CD4-positive, alpha-beta T cell treated with Interleukin-6 at 100 ng/mL for 8 hours (primary cell): ENCODE measurements around the gene ATP10A.
"Not testable (repeated sequence)": the region's sequence is repeated elsewhere in the genome, so short reads cannot be mapped to it uniquely, and the experiment has no call there.

Source experiments
- DNase-seq: peaks from one replicate; pipeline ENCODE4 v3.0.0-alpha.2; 2020; ENCODE audit warnings: mixed read lengths, low spot score

The ATP10A gene

DNA sequence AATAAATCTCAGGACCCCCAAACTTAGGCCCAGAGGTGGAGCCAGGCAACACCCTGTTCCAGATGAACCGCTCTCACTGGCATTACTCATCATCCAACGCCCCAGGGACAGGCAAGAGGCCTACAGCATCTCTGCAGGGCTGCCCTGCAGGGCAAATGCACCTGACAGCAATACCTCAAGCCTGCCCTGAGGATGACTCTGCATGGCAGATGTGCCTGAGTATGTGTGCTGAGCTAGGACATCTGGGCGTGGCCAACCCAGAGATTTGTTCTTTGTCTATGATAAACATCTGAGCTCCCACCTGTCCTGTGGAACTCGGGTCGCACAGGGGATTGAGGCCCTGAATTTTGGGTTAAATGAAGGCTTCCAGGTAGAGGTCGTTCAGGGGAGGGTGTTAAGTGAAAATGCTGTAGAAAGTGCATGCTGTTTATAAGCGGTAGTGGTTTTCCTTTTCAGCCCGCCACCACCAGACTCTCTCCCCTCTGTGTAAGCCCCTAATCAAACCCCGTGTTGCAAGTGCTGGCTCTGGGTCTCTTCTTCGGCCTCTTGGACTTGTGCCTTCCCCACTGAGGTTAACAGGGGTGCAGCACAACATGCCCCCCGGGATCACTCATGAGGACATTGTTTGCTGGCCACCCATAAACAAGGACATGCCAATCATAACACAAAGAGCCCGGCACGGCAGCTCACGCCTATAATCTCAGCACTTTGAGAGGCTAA, 92.3 kb downstream of the ATP10A start:
- no peak for DNase-seq

DNA sequence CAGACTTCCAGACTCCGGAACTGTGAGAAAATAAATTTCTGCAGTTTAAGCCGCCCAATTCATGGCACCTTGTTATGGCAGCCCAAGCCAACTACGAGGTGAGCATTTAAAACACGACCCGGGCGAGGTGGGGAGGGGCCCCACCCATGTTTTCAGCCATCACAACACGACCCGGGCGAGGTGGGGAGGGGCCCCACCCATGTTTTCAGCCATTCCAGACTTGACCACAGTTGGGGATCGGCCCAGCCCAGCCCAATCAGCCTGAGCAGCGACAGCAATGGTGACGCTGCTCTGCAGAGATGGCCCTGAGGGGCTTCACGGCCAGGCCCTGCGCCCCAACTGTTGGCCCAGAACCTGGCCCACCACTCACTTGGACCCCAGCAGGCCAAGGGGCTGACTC, 93.1 kb downstream of the ATP10A start:
- no peak for DNase-seq

DNA sequence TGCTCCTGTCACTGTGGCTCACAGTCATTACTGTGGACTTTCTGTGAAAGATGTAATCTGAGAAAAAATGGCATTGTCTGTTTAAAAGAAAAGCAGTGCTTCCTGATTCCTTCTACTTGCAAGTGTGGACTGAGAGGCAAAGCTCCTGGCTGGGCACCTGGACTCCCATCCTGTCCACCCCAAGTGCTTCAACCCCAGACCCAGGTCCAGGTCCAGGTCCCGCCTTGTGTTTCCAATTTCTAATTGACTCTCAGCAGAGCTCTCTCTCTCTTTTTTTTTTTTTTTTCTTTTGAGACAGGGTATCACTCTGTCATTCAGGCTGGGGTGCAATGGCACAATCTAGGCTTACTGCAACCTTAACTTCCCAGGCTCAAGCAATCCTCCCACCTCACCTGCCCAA, 94.9 kb downstream of the ATP10A start:
- DNase-seq, result no peak

GRCh38 chr15:25767356-25768151, 95.6 kb downstream of the ATP10A start:
- DNase-seq, result no peak

- no peak for DNase-seq
These were observed 96.7 kb downstream of the ATP10A start for GRCh38 chr15:25766417-25766816.

DNA sequence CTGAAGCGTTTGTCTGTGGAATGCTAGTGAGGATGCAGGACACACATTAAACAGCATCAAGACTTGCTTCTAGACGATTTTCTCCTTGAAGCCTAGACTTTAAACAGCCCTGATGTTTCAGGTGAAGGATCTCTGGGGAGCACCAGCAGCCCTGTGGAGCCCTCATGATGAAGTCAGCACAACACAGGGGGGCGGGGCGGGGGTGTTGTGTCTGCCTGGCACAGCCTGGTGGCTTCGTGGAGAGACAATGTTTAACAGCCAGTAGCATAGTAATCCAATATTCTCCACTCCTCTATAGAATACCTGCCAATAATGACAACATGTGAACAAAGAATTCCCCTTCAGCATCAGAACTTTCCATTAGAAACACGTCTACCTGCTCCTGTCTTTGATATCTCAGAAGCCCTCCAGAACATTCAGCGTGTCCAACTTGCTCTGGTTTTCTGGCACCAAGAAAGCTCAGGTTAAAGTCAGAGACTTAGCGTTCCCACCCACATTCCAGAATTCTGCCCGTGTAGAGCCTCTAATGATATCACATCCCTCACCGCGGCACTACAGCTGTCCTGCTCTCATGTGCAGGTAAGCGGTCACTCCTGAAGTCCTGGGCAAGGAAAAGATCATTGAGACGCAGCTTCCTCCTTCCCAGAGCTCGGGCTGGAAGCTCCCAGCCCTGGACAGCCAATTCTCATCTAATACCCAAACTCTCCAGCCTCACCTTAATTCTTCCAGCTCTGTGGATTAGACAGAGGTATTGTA, 98.0 kb downstream of the ATP10A start:
- DNase-seq, result no peak

- DNase-seq, result no peak
These were observed 99.2 kb downstream of the ATP10A start for GRCh38 chr15:25763954-25764353.

GRCh38 chr15:25763331-25763751, 99.8 kb downstream of the ATP10A start:
- DNase-seq, result no peak

- DNase-seq, result no peak
These were observed 101.0 kb downstream of the ATP10A start for GRCh38 chr15:25761971-25762662.

GRCh38 chr15:25759421-25759820, 103.7 kb downstream of the ATP10A start:
- DNase-seq, result no peak

DNA sequence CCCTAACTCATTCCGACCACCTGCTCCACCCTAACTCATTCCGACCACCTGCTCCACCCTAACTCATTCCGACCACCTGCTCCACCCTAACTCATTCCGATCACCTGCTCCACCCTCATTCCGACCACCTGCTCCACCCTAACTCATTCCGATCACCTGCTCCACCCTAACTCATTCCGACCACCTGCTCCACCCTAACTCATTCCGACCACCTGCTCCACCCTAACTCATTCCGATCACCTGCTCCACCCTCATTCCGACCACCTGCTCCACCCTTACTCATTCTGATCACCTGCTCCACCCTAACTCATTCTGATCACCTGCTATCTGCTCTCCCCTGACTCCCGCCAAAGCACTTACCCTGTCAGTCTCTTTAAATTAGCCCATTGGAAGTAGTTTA, 104.5 kb downstream of the ATP10A start:
- DNase-seq, result not testable (repeated sequence)

DNA sequence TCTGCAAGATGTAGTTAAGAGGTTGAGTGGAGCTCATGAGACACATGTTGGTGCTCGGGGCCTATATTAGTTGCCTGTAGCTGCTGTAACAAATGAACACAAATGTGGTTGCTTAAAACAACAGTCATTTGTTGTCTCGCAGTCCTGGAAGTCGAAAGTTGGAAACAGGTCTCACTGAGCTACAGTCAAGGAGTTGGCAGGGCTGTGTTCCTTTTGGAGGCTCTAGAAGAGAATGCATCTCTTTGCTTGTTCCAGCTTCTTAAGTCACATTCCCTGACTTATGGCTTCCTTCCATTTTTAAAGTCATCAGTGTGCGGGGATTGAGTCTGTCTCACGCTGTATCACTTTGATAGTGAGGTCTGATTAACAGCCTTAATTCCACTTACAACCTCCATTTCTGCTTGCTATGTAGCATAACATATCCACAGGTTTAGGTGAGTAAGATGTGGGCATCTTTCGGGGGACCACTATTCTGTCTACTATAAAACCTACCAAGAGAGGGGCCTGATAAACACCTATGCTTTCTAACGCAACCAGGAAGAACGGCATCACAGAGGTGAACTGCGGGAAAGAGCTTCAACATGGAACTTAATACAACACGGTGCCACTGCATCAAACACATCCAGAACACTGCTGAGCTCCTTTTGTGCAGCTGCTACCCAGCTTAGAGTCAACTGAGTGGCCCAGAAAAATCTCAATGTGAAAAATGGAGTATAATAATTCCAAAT, 119.4 kb downstream of the ATP10A start:
- DNase-seq, result no peak

DNA sequence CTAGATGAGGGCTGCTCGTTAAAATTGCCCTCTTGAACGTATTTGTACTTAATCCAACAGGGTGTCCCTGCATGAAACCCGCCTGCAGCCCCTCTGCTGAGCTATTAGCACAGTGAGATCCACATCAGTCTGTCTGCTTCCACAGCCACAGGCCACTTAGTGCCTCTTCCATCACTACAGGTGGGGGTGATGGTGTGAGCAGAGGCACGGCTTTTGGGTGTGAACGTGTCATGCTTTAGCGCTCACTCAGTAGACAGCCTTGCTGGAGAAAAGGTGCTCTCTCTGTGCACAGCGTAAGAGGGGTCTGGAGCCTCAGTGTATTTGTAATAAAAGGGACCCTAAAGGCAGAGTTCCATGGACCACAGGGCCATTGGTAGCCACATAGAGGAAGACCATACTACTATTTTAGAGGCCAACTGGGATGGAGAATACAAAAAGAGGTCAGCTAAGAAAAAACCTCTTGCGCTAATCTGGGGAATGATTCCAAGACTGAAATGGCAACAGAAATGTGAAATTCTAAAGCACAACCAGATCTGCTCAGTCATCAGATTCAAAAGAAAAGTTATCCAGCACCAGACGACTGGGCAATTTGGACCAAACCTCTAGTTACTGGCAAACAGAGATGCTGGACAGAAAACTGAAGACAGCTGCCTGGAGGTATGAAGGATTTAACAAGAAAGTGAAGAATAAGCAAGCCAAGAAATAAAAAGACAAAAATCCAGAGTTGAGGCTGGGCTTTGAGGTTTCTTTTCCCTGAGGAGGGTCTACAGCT, 120.2 kb downstream of the ATP10A start:
- DNase-seq, result no peak

- DNase-seq, result no peak
These were observed 120.9 kb downstream of the ATP10A start for GRCh38 chr15:25742041-25742730.

DNA sequence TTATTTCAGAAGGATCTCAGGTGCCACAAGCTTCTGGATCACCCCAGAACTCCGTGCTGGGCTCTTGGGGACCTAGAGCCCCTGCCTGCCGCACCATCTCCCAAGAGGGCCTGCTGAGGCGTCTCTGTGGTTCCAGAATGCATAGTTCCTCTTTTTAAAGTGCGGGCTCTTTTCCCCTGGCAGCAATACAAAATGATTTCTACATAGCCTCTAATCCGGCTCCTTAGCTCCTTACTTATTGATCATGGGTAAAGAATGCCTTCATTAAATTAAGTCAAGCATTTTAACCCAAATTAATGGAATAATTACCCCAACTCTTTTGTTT, 121.9 kb downstream of the ATP10A start:
- no peak for DNase-seq

GRCh38 chr15:25740383-25741255, 122.5 kb downstream of the ATP10A start:
- no peak for DNase-seq

- peak; percentile 52 for DNase-seq
These were observed 123.4 kb downstream of the ATP10A start for GRCh38 chr15:25739687-25740121.

DNA sequence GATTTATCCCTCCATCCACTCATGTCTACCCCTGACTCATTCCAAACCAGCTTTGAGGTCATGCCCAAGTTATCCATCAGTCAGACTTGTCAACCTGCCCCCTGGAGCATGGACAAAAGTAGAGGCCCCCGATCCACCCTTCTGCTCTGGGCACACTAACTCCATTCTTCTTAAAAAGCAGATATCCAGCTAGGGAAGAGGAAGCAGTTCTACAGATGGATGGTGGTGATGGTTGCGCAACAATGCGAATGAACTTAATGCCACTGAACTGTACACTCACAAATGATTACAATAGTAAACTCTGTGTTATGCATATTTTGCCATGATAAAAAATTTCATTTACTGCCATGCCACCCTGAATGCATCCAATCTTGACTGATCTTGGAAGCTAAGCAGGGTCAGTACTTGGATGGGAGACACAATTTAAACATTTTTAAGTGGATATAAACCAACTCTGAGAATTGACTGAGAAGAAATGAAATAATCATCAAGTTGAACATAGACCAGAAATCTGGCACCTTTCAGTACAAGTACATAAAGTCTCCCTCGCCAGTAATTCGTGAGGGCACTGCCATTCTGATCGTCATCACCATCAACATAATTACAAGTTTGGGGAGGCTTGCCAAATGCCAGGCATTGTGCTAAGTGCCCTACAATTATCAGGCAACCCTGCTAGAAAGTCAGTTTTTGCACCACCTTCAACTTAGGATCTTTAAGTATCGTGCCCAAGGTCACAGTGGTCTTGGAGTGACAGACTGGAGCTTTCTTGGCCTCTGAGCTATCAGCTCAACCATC, 124.8 kb downstream of the ATP10A start:
- no peak for DNase-seq
